SK-N-SH (cell line): Measurements from ENCODE around the gene DDAH1. TPM values are rescaled to one million over a fixed set of nuclear protein-coding genes. Genes with fewer than 3 reads are reported as not detected.

ENCODE experiments used
- CTCF ChIA-PET: fragments of 300-600, 350-600 bp; formaldehyde crosslinking; extraction: SDS; loops from one replicate; lab custom pipeline; 2021; lab: Yijun Ruan, JAX
- POLR2A ChIA-PET: fragments of 350-600 bp; sonication (Branson Sonifier 250); formaldehyde crosslinking; extraction: SDS; loops from one replicate; lab custom pipeline; 2020; ENCODE audit warnings: antibody characterized with exemption, inconsistent platforms; lab: Yijun Ruan, JAX
- DNase-seq: peaks from one replicate; pipeline ENCODE4 v3.0.0; 2012
- H2AFZ ChIP-seq: fragments of 200-600 bp; sonication (generic); 2 replicates; pipeline ENCODE4 v1.8.1; 2016; ENCODE audit warnings: antibody characterized with exemption, mild to moderate bottlenecking, low read depth
- H3F3A ChIP-seq: fragments of 200-600 bp; sonication (generic); replicated peaks from 2 replicates; pipeline ENCODE3; 2016; ENCODE audit warnings: antibody characterized with exemption, mild to moderate bottlenecking; ENCODE audit not compliant: insufficient read depth
- H3K27ac ChIP-seq, 2 experiments: fragments of 200-500 bp in 1 of 2; fragments of 200-600 bp in 1 of 2; sonication (Bioruptor generic) in 1 of 2; sonication (generic), shearing (Covaris generic) in 1 of 2; 2 replicates each; pipeline versions ENCODE4 v1.5.1 to v1.6.1; 2014 to 2016; ENCODE audit warnings: low read depth in 2 of 2, inconsistent platforms in 1 of 2, low read length in 1 of 2, mild to moderate bottlenecking in 1 of 2, mixed read lengths in 1 of 2
- H3K27me3 ChIP-seq: fragments of 200-600 bp; sonication (generic), shearing (Covaris generic); 2 replicates; pipeline ENCODE4 v1.6.1; 2016; ENCODE audit warnings: mixed run types; ENCODE audit not compliant: insufficient read depth
- H3K36me3 ChIP-seq, 2 experiments: fragments of 200-500 bp in 1 of 2; fragments of 200-600 bp in 1 of 2; sonication (Bioruptor generic) in 1 of 2; sonication (generic) in 1 of 2; replicated peaks in 1 of 2; 2 replicates each; pipeline versions ENCODE3 to v1.5.1; 2014 to 2016; ENCODE audit warnings: low read length in 1 of 2, mild to moderate bottlenecking in 1 of 2; ENCODE audit not compliant: insufficient read depth in 2 of 2, control insufficient read depth in 1 of 2
- H3K4me1 ChIP-seq, 2 experiments: fragments of 200-500 bp in 1 of 2; fragments of 200-600 bp in 1 of 2; sonication (Bioruptor generic) in 1 of 2; sonication (generic), shearing (Covaris generic) in 1 of 2; 2 replicates each; pipeline versions ENCODE4 v1.5.1 to v1.6.1; 2014 to 2016; ENCODE audit warnings: low read depth in 1 of 2, low read length in 1 of 2, mixed run types in 1 of 2; ENCODE audit not compliant: insufficient read depth in 2 of 2, control insufficient read depth in 1 of 2
- H3K4me2 ChIP-seq: fragments of 200-600 bp; sonication (generic), shearing (Covaris generic); 2 replicates; pipeline ENCODE4 v1.6.1; 2017; ENCODE audit warnings: mixed run types
- H3K4me3 ChIP-seq, 2 experiments: fragments of 200-500 bp in 1 of 2; fragments of 200-600 bp in 1 of 2; sonication (Bioruptor generic) in 1 of 2; sonication (generic), shearing (Covaris generic) in 1 of 2; 2 replicates each; pipeline versions ENCODE4 v1.5.1 to v1.8.1; 2014 to 2016; ENCODE audit warnings: low read depth in 2 of 2, inconsistent platforms in 1 of 2, low read length in 1 of 2, mild to moderate bottlenecking in 1 of 2, mixed read lengths in 1 of 2, moderate library complexity in 1 of 2
- H3K79me2 ChIP-seq: fragments of 200-600 bp; sonication (generic); 2 replicates; pipeline ENCODE4 v1.8.1; 2017; ENCODE audit warnings: mild to moderate bottlenecking; ENCODE audit not compliant: insufficient read depth
- H3K9ac ChIP-seq: fragments of 200-600 bp; sonication (generic); 2 replicates; pipeline ENCODE4 v1.6.1; 2017; ENCODE audit warnings: mixed run types
- H3K9me2 ChIP-seq: fragments of 200-600 bp; sonication (generic); 2 replicates; pipeline ENCODE4 v1.6.1; 2017; ENCODE audit warnings: mixed run types
- H3K9me3 ChIP-seq: fragments of 200-600 bp; sonication (generic); 2 replicates; pipeline ENCODE4 v1.6.1; 2017; ENCODE audit warnings: mixed run types, mild to moderate bottlenecking, moderate library complexity
- H4K20me1 ChIP-seq: fragments of 200-600 bp; sonication (generic); 2 replicates; pipeline ENCODE4 v1.6.1; 2017; ENCODE audit warnings: mild to moderate bottlenecking, mixed run types; ENCODE audit not compliant: insufficient read depth
- CHD2 ChIP-seq: fragments of 150-350 bp; IDR thresholded peaks from 2 replicates; pipeline ENCODE4 v1.6.1; 2018; ENCODE audit warnings: low read length; ENCODE audit not compliant: partially characterized antibody
- EP300 ChIP-seq, 2 experiments: IDR thresholded peaks; 2 replicates each; pipeline versions ENCODE4 v1.4.0 to v1.6.1; 2012; ENCODE audit warnings: borderline replicate concordance in 1 of 2, low read depth in 1 of 2, low read length in 1 of 2
- EZH2phosphoT487 ChIP-seq: fragments of 200-600 bp; sonication (generic); IDR thresholded peaks from 2 replicates; pipeline ENCODE4 v1.6.1; 2017; ENCODE audit warnings: low read depth, mixed run types, mild to moderate bottlenecking, antibody characterized with exemption, moderate library complexity, borderline replicate concordance
- FOSL2 ChIP-seq: IDR thresholded peaks from 2 replicates; pipeline ENCODE4 v1.4.0; 2012; ENCODE audit warnings: low read depth, mild to moderate bottlenecking, moderate library complexity, borderline replicate concordance
- FOXJ3 ChIP-seq: sonication (generic); formaldehyde crosslinking; IDR thresholded peaks from 2 replicates; pipeline ENCODE4 v1.5.1; 2020; ENCODE audit warnings: mild to moderate bottlenecking, missing genetic modification reagents
- FOXM1 ChIP-seq: IDR thresholded peaks from 2 replicates; pipeline ENCODE4 v1.4.0; 2012; ENCODE audit warnings: low read depth, mild to moderate bottlenecking
- GABPA ChIP-seq: IDR thresholded peaks from 2 replicates; pipeline ENCODE4 v1.4.0; 2012; ENCODE audit warnings: low read depth, mild to moderate bottlenecking
- JUND ChIP-seq: IDR thresholded peaks from 2 replicates; pipeline ENCODE4 v1.4.0; 2012
- MEF2A ChIP-seq: IDR thresholded peaks from 2 replicates; pipeline ENCODE4 v1.4.0; 2012; ENCODE audit warnings: low read depth, borderline replicate concordance
- MXI1 ChIP-seq: IDR thresholded peaks from 2 replicates; pipeline ENCODE4 v1.6.1; 2012; ENCODE audit warnings: mild to moderate bottlenecking, low read depth, low read length, improper control_type of control experiment
- NFIC ChIP-seq: IDR thresholded peaks from 2 replicates; pipeline ENCODE4 v1.4.0; 2012; ENCODE audit warnings: borderline replicate concordance
- NRF1 ChIP-seq: IDR thresholded peaks from 2 replicates; pipeline ENCODE4 v1.6.1; 2012; ENCODE audit warnings: low read depth, mild to moderate bottlenecking, low read length
- POLR2AphosphoS5 ChIP-seq: IDR thresholded peaks from 2 replicates; pipeline ENCODE4 v1.6.1; 2012; ENCODE audit warnings: low read depth, low read length
- RCOR1 ChIP-seq: fragments of 150-350 bp; IDR thresholded peaks from 2 replicates; pipeline ENCODE4 v1.6.1; 2017; ENCODE audit warnings: antibody characterized with exemption, low read length
- RFX5 ChIP-seq: IDR thresholded peaks from 2 replicates; pipeline ENCODE4 v1.6.1; 2012; ENCODE audit warnings: mild to moderate bottlenecking, improper control_type of control experiment, low read length
- RXRA ChIP-seq: IDR thresholded peaks from 2 replicates; pipeline ENCODE4 v1.4.0; 2012; ENCODE audit warnings: low read depth, mild to moderate bottlenecking, borderline replicate concordance
- SIN3A ChIP-seq: IDR thresholded peaks from 2 replicates; pipeline ENCODE4 v1.6.1; 2012; ENCODE audit warnings: low read depth, mild to moderate bottlenecking, low read length, moderate library complexity, borderline replicate concordance
- TAF1 ChIP-seq: IDR thresholded peaks from 2 replicates; pipeline ENCODE4 v1.6.1; 2012; ENCODE audit warnings: low read depth, mild to moderate bottlenecking, low read length, moderate library complexity, borderline replicate concordance
- TEAD4 ChIP-seq: IDR thresholded peaks from 2 replicates; pipeline ENCODE4 v1.4.0; 2012; ENCODE audit warnings: mild to moderate bottlenecking, borderline replicate concordance; ENCODE audit not compliant: insufficient read depth
- WGBS: methylation state at CpG from one replicate; pipeline ENCODE4 v1.1.6; 2017; ENCODE audit warnings: low lambda C conversion rate; 5-methylcytosine and 5-hydroxymethylcytosine counted together
- polyA plus RNA-seq, 3 experiments: library from polyadenylated mRNA; depleted of rRNA; stranded (reverse); fragments of >200 nt; gene quantifications; 2 replicates each; pipeline ENCODE4 v1.2.3, GENCODE V29; 2012
- TF ChIP-seq, protein P1 (sequence below): IDR thresholded peaks from 2 replicates; pipeline ENCODE4 v1.4.0; 2012; ENCODE audit warnings: low read depth
- TF ChIP-seq, protein P2 (sequence below): IDR thresholded peaks from 2 replicates; pipeline ENCODE4 v1.4.0; 2012; ENCODE audit warnings: low read depth, borderline replicate concordance
- TF ChIP-seq, protein P3 (sequence below): fragments of 150-350 bp; IDR thresholded peaks from 2 replicates; pipeline ENCODE4 v1.6.1; 2017; ENCODE audit warnings: antibody characterized with exemption, low read length, low read depth, borderline replicate concordance
- TF ChIP-seq, protein P4 (sequence below): fragments of 200-600 bp; sonication (generic); IDR thresholded peaks from 2 replicates; pipeline ENCODE4 v1.6.1; 2017; ENCODE audit warnings: antibody characterized with exemption, mild to moderate bottlenecking, moderate library complexity

The DDAH1 gene
- polyA plus RNA-seq, 1 of the 3 experiments (the other 2 are of a cell fraction): 64.3 TPM

DNA sequence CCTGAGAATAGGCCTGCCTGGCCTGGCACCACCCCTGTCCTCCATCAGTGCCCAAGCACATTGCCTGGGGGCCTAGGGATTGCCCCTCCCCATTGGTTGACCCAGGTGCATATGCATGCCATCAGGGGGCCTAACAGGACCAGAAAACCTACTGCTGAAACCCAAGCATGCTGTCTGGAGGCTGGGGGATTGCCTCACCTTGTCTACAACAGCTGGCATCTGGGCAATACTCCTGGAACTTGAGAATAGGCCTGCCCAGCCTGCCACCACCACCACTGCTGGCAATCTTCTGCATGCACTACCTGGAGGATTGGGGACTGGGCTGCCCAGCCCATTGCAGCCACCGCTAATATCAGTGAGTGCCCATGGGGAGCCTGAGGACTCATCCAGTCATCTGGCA, 132.4 kb downstream of the DDAH1 start:
- peak overlapping the region; percentile 96; the same call in 1 of the 2 replicates for H3K9ac ChIP-seq
- no peaks in the 10 kb centered on the region for H3K27me3 ChIP-seq
- H3F3A ChIP-seq: peaks cover 73% of the 10 kb centered on the region
- H3K27ac ChIP-seq: peak overlapping the region; percentile 23 to 100; a peak in 3 of 4 replicates
- no CpG with 5 or more reads among the region's 1 CpG for WGBS
- CTCF ChIA-PET: interaction anchor here (3.9 kb wide), 1 partner anchor 25 kb away, joined by 15 read pairs; no protein-coding TSS in a partner anchor
- H3K4me3 ChIP-seq: no peak overlapping the region
- H3K79me2 ChIP-seq: peaks cover 74% of the 10 kb centered on the region
- TF ChIP-seq RCOR1 (no peak), EP300 (IDR thresholded peaks at IDR 0.05; ENCODE audit: borderline replicate concordance in 1 of 2, low read depth in 1 of 2, low read length in 1 of 2) (no peak)
- DNase-seq: no peak
- peaks cover 0 to 32% of the 10 kb centered on the region in 2 experiments for H3K36me3 ChIP-seq
- POLR2A ChIA-PET: no interaction called here
- no peaks in the 10 kb centered on the region for H4K20me1 ChIP-seq
- no peaks in the 10 kb centered on the region for H3K9me2 ChIP-seq
- peaks cover 25 to 41% of the 10 kb centered on the region in 2 experiments for H3K4me1 ChIP-seq
- H3K4me2 ChIP-seq: no peak overlapping the region
- no peak overlapping the region for H2AFZ ChIP-seq
- H3K9me3 ChIP-seq: 0 out of 2 replicates have a peak, but pooled peaks cover 3% of the 10 kb centered on the region

DNA sequence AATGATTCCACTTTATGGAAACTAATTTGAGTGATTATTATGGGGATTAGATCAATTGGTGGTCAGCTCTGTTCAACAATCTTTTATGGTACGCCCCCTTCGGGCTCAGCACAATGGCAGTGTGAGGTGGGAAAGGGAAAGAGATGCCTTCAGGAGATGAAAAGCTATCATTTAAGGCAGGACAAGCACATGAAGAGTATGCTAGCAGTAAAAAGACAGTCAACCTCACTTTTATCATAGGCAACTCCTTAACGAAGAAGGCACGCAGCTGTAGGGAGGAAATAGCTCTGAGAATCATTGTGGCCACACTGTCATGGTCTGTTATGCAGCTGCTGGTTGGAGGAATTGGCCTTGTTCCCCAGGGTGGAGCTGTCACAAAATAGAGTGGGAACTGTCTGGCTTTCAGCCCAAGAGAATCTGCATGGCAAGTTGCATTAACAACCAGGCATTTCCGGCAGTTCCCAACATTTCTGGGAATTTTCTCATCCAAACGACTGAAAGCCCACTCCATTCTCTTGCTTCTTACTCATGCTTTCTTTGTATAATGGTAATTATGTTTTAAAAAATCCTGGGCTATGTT, 134.2 kb downstream of the DDAH1 start:
- H3K4me3 ChIP-seq: peak overlapping the region in 1 of 2 experiments; percentile 9; a peak in 1 of 4 replicates
- H3K27ac ChIP-seq: peak overlapping the region; percentile 90 to 100
- no peaks in the 10 kb centered on the region for H4K20me1 ChIP-seq
- POLR2A ChIA-PET: no interaction called here
- peaks cover 74% of the 10 kb centered on the region for H3K79me2 ChIP-seq
- H3K9me3 ChIP-seq: 0 out of 2 replicates have a peak, but pooled peaks cover 3% of the 10 kb centered on the region
- 18% methylated on average over 6 of the region's 6 CpGs for WGBS
- no peak overlapping the region for H2AFZ ChIP-seq
- DNase-seq: no peak
- CTCF ChIA-PET: interaction anchor here (3.9 kb wide), 1 partner anchor 23 kb away, joined by 15 read pairs; no protein-coding TSS in a partner anchor
- H3K9ac ChIP-seq: peak overlapping the region; percentile 96
- no peaks in the 10 kb centered on the region for H3K9me2 ChIP-seq
- H3K36me3 ChIP-seq: peaks cover 0 to 26% of the 10 kb centered on the region in 2 experiments
- no peaks in the 10 kb centered on the region for H3K27me3 ChIP-seq
- peaks cover 78% of the 10 kb centered on the region for H3F3A ChIP-seq
- H3K4me1 ChIP-seq: peaks cover 25 to 58% of the 10 kb centered on the region in 2 experiments
- peak overlapping the region; percentile 72 for H3K4me2 ChIP-seq
- TF ChIP-seq RXRA: peak; percentile 72
- TF ChIP-seq NRF1: no peak
- no peak for TF ChIP-seq EZH2phosphoT487
- no peak for TF ChIP-seq MXI1
- TF ChIP-seq, protein P1, sequence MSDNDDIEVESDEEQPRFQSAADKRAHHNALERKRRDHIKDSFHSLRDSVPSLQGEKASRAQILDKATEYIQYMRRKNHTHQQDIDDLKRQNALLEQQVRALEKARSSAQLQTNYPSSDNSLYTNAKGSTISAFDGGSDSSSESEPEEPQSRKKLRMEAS: peak; percentile 82
- TF ChIP-seq RFX5: no peak
- TF ChIP-seq NFIC: peak; percentile 98
- TF ChIP-seq, protein P2, sequence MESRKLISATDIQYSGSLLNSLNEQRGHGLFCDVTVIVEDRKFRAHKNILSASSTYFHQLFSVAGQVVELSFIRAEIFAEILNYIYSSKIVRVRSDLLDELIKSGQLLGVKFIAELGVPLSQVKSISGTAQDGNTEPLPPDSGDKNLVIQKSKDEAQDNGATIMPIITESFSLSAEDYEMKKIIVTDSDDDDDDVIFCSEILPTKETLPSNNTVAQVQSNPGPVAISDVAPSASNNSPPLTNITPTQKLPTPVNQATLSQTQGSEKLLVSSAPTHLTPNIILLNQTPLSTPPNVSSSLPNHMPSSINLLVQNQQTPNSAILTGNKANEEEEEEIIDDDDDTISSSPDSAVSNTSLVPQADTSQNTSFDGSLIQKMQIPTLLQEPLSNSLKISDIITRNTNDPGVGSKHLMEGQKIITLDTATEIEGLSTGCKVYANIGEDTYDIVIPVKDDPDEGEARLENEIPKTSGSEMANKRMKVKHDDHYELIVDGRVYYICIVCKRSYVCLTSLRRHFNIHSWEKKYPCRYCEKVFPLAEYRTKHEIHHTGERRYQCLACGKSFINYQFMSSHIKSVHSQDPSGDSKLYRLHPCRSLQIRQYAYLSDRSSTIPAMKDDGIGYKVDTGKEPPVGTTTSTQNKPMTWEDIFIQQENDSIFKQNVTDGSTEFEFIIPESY: peak; percentile 42; the same call in 1 of the 2 replicates
- peak; percentile 78 for TF ChIP-seq FOSL2
- TF ChIP-seq, protein P3, sequence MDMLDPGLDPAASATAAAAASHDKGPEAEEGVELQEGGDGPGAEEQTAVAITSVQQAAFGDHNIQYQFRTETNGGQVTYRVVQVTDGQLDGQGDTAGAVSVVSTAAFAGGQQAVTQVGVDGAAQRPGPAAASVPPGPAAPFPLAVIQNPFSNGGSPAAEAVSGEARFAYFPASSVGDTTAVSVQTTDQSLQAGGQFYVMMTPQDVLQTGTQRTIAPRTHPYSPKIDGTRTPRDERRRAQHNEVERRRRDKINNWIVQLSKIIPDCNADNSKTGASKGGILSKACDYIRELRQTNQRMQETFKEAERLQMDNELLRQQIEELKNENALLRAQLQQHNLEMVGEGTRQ: no peak
- TF ChIP-seq GABPA: no peak
- TF ChIP-seq SIN3A: peak; percentile 91
- TF ChIP-seq, protein P4, sequence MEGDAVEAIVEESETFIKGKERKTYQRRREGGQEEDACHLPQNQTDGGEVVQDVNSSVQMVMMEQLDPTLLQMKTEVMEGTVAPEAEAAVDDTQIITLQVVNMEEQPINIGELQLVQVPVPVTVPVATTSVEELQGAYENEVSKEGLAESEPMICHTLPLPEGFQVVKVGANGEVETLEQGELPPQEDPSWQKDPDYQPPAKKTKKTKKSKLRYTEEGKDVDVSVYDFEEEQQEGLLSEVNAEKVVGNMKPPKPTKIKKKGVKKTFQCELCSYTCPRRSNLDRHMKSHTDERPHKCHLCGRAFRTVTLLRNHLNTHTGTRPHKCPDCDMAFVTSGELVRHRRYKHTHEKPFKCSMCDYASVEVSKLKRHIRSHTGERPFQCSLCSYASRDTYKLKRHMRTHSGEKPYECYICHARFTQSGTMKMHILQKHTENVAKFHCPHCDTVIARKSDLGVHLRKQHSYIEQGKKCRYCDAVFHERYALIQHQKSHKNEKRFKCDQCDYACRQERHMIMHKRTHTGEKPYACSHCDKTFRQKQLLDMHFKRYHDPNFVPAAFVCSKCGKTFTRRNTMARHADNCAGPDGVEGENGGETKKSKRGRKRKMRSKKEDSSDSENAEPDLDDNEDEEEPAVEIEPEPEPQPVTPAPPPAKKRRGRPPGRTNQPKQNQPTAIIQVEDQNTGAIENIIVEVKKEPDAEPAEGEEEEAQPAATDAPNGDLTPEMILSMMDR: peak; percentile 17; the same call in 1 of the 2 replicates
- peak; percentile 39; the same call in 1 of the 2 replicates for TF ChIP-seq TAF1
- TF ChIP-seq RCOR1: no peak
- TF ChIP-seq JUND: peak; percentile 80
- TF ChIP-seq MEF2A: peak; percentile 79
- TF ChIP-seq CHD2: no peak
- TF ChIP-seq FOXM1: peak; percentile 95
- peak; percentile 96 for TF ChIP-seq TEAD4
- peak; percentile 88 for TF ChIP-seq POLR2AphosphoS5
- no peak for TF ChIP-seq FOXJ3 (CRISPR knock-in tag)
